Neural cell (in vitro differentiated cells): ENCODE measurements around the gene UPF1. TPM values are rescaled to one million over a fixed set of nuclear protein-coding genes. Genes with fewer than 3 reads are reported as not detected.

Source experiments
- H2AFZ ChIP-seq: fragments of 200-600, 300-800 bp; sonication (generic), shearing (Covaris generic); 2 replicates; pipeline ENCODE4 v1.6.0; 2014; ENCODE audit warnings: low read depth, mild to moderate bottlenecking, antibody characterized with exemption, low read length, moderate library complexity
- H3F3A ChIP-seq: fragments of 200-600 bp; shearing (Covaris generic); 2 replicates; pipeline ENCODE4 v1.6.1; 2016; ENCODE audit warnings: mild to moderate bottlenecking, moderate library complexity, mixed read lengths, antibody characterized with exemption, low read length; ENCODE audit not compliant: insufficient read depth, poor library complexity, severe bottlenecking
- H3K27ac ChIP-seq: fragments of 200-600, 300-800 bp; sonication (generic), shearing (Covaris generic); 2 replicates; pipeline ENCODE4 v1.5.1; 2014; ENCODE audit warnings: mild to moderate bottlenecking, low read length, moderate library complexity
- H3K27me3 ChIP-seq: fragments of 300-800, 200-600 bp; sonication (generic), shearing (Covaris generic); 2 replicates; pipeline ENCODE4 v1.6.0; 2014; ENCODE audit warnings: mild to moderate bottlenecking, low read depth, low read length, moderate library complexity; ENCODE audit not compliant: insufficient read depth
- H3K36me3 ChIP-seq: fragments of 300-800, 200-600 bp; sonication (generic), shearing (Covaris generic); 2 replicates; pipeline ENCODE4 v1.5.1; 2014; ENCODE audit warnings: mild to moderate bottlenecking, antibody characterized with exemption, low read length, moderate library complexity; ENCODE audit not compliant: insufficient read depth
- H3K4me2 ChIP-seq: fragments of 300-800, 200-600 bp; sonication (generic), shearing (Covaris generic); 2 replicates; pipeline ENCODE4 v1.6.0; 2014; ENCODE audit warnings: mild to moderate bottlenecking, low read length
- H3K4me3 ChIP-seq: fragments of 300-800, 200-600 bp; sonication (generic), shearing (Covaris generic); 2 replicates; pipeline ENCODE4 v1.5.1; 2014; ENCODE audit warnings: mild to moderate bottlenecking, low read length, moderate library complexity
- H3K79me2 ChIP-seq: fragments of 200-600 bp; shearing (Covaris generic); replicated peaks from 2 replicates; pipeline ENCODE4 v1.6.0; 2014; ENCODE audit warnings: mild to moderate bottlenecking, low read length, moderate library complexity; ENCODE audit not compliant: insufficient read depth
- H3K9ac ChIP-seq: fragments of 300-800, 200-600 bp; sonication (generic), shearing (Covaris generic); 2 replicates; pipeline ENCODE4 v1.6.1; 2016; ENCODE audit warnings: mild to moderate bottlenecking, low read length, mixed read lengths
- H3K9me2 ChIP-seq: fragments of 200-600 bp; shearing (Covaris generic); 2 replicates; pipeline ENCODE4 v1.6.1; 2016; ENCODE audit warnings: mild to moderate bottlenecking, low read length, mixed read lengths; ENCODE audit not compliant: insufficient read depth
- H3K9me3 ChIP-seq: fragments of 200-600, 300-800 bp; sonication (generic), shearing (Covaris generic); 2 replicates; pipeline ENCODE4 v1.6.1; 2016; ENCODE audit warnings: mild to moderate bottlenecking, mixed run types, low read length, moderate library complexity, mixed read lengths
- H4K20me1 ChIP-seq: fragments of 200-600 bp; shearing (Covaris generic); 2 replicates; pipeline ENCODE4 v1.6.1; 2016; ENCODE audit warnings: mild to moderate bottlenecking, mixed run types; ENCODE audit not compliant: insufficient read depth
- CTCF ChIP-seq: fragments of 450-650 bp; IDR thresholded peaks from 2 replicates; pipeline ENCODE4 v1.5.1; 2014; ENCODE audit warnings: antibody characterized with exemption, mild to moderate bottlenecking, moderate library complexity; ENCODE audit not compliant: poor library complexity, severe bottlenecking
- EP300 ChIP-seq: fragments of 450-650 bp; conservative IDR thresholded peaks from 2 replicates; pipeline ENCODE4 v1.6.1; 2014; ENCODE audit warnings: antibody characterized with exemption, mild to moderate bottlenecking, moderate library complexity; ENCODE audit not compliant: poor library complexity, severe bottlenecking
- MXI1 ChIP-seq: fragments of 450-650 bp; conservative IDR thresholded peaks from 2 replicates; pipeline ENCODE4 v1.6.1; 2014; ENCODE audit warnings: antibody characterized with exemption, mild to moderate bottlenecking; ENCODE audit not compliant: poor library complexity, severe bottlenecking
- POLR2AphosphoS5 ChIP-seq: IDR thresholded peaks from 2 replicates; pipeline ENCODE4 v1.6.1; 2012
- RAD21 ChIP-seq: fragments of 450-650 bp; conservative IDR thresholded peaks from 2 replicates; pipeline ENCODE4 v1.6.1; 2014; ENCODE audit warnings: antibody characterized with exemption, mild to moderate bottlenecking, moderate library complexity
- SMC3 ChIP-seq: fragments of 450-650 bp; conservative IDR thresholded peaks from 2 replicates; pipeline ENCODE4 v1.6.1; 2014; ENCODE audit warnings: antibody characterized with exemption, mild to moderate bottlenecking, moderate library complexity; ENCODE audit not compliant: poor library complexity
- TAF1 ChIP-seq: IDR thresholded peaks from 2 replicates; pipeline ENCODE4 v1.6.1; 2012; ENCODE audit warnings: low read depth
- polyA plus RNA-seq: library from polyadenylated mRNA; depleted of rRNA; stranded (reverse); fragments of >200 nt; gene quantifications from 2 replicates; pipeline ENCODE4 v1.2.3, GENCODE V29; 2014
- TF ChIP-seq, protein P1 (sequence below): IDR thresholded peaks from 2 replicates; pipeline ENCODE4 v1.6.1; 2012; ENCODE audit warnings: borderline replicate concordance

Gene UPF1
- polyA plus RNA-seq, 1 donor from 2014 or later = 39.3 TPM

DNA sequence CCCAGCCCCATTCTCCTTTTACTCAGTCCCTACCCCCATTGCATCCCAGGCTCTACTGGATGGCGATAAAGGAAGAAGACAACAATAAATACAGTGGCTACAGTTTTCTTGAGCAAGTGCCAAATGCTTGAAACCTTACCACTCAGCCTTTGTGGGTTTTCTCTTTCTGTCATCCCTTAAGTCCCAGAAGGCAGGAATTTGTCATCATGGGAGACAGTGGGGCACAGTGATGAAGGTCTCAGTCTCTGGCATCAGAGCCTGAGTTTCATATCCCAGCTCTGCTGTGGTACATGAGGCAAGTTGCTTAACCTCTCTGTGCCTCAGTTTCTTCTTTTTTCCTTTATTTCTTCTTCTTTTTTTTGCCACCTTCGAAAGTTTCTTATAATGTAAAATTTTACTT is 35.5 kb upstream of the UPF1 start:
- Histone ChIP-seq H3K36me3 (no peaks in the 10 kb centered on the region), H3K27ac (no peak overlapping the region), H3F3A (no peaks in the 10 kb centered on the region), H3K4me3 (no peak overlapping the region), H3K9ac (no peak overlapping the region), H3K79me2 (no peaks in the 10 kb centered on the region), H3K9me3 (no peaks in the 10 kb centered on the region), H3K9me2 (no peaks in the 10 kb centered on the region), H2AFZ (no peak overlapping the region), H3K27me3 (peaks cover 39% of the 10 kb centered on the region), H4K20me1 (no peaks in the 10 kb centered on the region), H3K4me2 (no peak overlapping the region)
- TF ChIP-seq TAF1 (no peak), RAD21 (no peak), POLR2AphosphoS5 (no peak)

DNA sequence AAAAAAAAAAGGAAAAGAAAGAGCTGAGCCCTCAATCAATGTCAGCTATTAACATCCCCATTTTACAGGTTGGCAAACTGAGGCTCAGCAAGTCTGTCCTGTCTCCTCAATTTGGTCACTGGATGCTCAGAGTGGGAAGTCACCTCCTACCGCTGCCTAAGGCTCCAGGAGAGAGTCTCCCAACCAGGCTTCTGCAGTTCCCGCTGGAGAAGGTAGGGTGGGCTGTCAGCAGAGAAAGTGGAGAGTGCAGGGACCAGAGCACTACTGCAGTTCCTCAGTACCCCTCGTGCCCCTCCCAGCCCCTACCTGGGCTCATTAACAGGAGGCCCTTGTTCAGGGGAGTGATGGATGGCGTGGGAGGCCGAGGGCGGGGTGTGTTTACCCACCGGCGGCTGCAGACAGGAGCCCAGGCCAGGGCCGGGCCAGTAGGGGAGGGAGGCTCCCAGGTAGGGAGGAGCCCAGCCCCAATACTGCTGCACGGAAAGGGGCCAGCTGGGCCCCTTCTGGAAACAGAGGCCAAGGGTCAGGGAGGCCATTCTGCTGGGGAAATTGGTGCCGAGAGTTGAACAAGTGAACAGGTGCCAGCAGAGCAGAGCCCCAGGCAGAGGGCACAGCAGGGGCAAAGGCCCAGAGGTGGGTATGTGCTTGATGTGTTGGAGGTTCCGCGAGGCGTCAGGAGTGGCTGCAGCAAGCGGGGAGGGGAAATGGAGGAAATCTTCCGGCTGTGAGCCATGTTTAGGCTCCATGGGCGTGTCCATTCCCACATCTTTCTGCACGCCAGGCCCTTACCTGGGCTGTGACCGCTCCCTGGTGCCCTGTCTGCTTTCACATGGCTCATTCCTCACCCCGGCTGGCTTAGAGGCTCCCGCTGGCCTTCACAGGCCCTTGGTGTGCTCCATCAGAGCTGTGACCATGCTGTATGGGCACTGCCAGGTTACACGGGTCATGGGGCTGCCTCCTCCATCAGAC is 33.1 kb upstream of the UPF1 start:
- no peak overlapping the region for H3K27ac ChIP-seq
- no peaks in the 10 kb centered on the region for H4K20me1 ChIP-seq
- H3K4me3 ChIP-seq = no peak overlapping the region
- no peaks in the 10 kb centered on the region for H3K9me2 ChIP-seq
- no peak overlapping the region for H3K4me2 ChIP-seq
- H3K9ac ChIP-seq = no peak overlapping the region
- H3K9me3 ChIP-seq = no peaks in the 10 kb centered on the region
- H3K27me3 ChIP-seq = peaks cover 15% of the 10 kb centered on the region
- no peaks in the 10 kb centered on the region for H3K36me3 ChIP-seq
- TF ChIP-seq SMC3 (no peak), EP300 (no peak), CTCF (no peak), MXI1 (no peak), RAD21 (no peak), POLR2AphosphoS5 (no peak), TAF1 (no peak)
- TF ChIP-seq, protein P1, sequence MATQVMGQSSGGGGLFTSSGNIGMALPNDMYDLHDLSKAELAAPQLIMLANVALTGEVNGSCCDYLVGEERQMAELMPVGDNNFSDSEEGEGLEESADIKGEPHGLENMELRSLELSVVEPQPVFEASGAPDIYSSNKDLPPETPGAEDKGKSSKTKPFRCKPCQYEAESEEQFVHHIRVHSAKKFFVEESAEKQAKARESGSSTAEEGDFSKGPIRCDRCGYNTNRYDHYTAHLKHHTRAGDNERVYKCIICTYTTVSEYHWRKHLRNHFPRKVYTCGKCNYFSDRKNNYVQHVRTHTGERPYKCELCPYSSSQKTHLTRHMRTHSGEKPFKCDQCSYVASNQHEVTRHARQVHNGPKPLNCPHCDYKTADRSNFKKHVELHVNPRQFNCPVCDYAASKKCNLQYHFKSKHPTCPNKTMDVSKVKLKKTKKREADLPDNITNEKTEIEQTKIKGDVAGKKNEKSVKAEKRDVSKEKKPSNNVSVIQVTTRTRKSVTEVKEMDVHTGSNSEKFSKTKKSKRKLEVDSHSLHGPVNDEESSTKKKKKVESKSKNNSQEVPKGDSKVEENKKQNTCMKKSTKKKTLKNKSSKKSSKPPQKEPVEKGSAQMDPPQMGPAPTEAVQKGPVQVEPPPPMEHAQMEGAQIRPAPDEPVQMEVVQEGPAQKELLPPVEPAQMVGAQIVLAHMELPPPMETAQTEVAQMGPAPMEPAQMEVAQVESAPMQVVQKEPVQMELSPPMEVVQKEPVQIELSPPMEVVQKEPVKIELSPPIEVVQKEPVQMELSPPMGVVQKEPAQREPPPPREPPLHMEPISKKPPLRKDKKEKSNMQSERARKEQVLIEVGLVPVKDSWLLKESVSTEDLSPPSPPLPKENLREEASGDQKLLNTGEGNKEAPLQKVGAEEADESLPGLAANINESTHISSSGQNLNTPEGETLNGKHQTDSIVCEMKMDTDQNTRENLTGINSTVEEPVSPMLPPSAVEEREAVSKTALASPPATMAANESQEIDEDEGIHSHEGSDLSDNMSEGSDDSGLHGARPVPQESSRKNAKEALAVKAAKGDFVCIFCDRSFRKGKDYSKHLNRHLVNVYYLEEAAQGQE = no peak
- no peaks in the 10 kb centered on the region for H3F3A ChIP-seq
- H2AFZ ChIP-seq = no peak overlapping the region
- no peaks in the 10 kb centered on the region for H3K79me2 ChIP-seq
